Vagina (tissue), 2 donors: Measurements from ENCODE around the gene CYFIP1. TPM values are rescaled to one million over a fixed set of nuclear protein-coding genes. Genes with fewer than 3 reads are reported as not detected.

Experiments used
- DNase-seq, 2 donors: peaks; one replicate each; pipeline ENCODE4 v3.0.0-alpha.2; 2017; ENCODE audit errors: extremely low spot score in 2 of 2
- H3K27ac ChIP-seq: fragments of 200-600 bp; sonication (generic); one replicate; pipeline ENCODE4 v1.5.1; 2019
- H3K27me3 ChIP-seq: fragments of 200-600 bp; sonication (generic); one replicate; pipeline ENCODE4 v1.5.1; 2019
- H3K36me3 ChIP-seq, 2 donors: fragments of 200-600 bp; sonication (generic); one replicate each; pipeline ENCODE4 v1.5.1; 2017 to 2019
- H3K4me1 ChIP-seq: fragments of 200-600 bp; sonication (generic); one replicate; pipeline ENCODE4 v1.5.1; 2019
- H3K4me3 ChIP-seq, 2 donors: fragments of 200-600 bp; sonication (generic); 1 replicate in 1 of 2; 2 replicates in 1 of 2; pipeline ENCODE4 v1.5.1; 2016 to 2019
- H3K9me3 ChIP-seq: fragments of 200-600 bp; sonication (generic); one replicate; pipeline ENCODE4 v1.5.1; 2019
- CTCF ChIP-seq, 3 experiments: fragments of 450-650 bp in 2 of 3; fragments of 200-600 bp in 1 of 3; sonication (generic) in 1 of 3; IDR thresholded peaks; one replicate each; pipeline ENCODE4 v1.5.1; 2017 to 2019; ENCODE audit warnings: antibody characterized with exemption in 3 of 3, mild to moderate bottlenecking in 2 of 3, moderate library complexity in 2 of 3
- POLR2A ChIP-seq, 2 donors: fragments of 450-650 bp; IDR thresholded peaks; one replicate each; pipeline ENCODE4 v1.6.1; 2017; ENCODE audit warnings: antibody characterized with exemption in 2 of 2, mild to moderate bottlenecking in 2 of 2, moderate library complexity in 2 of 2
- POLR2AphosphoS5 ChIP-seq, 2 donors: sonication (generic); formaldehyde crosslinking; IDR thresholded peaks; one replicate each; pipeline ENCODE4 v1.9.0; 2017; ENCODE audit warnings: antibody characterized with exemption in 2 of 2, mild to moderate bottlenecking in 2 of 2, low read depth in 1 of 2; ENCODE audit not compliant: insufficient read depth in 1 of 2
- intact Hi-C: fragments of 100-400 bp; cut with DNase I; formaldehyde crosslinking; loops from one replicate; pipeline ENCODE4 v1.15.1; 2023
- total RNA-seq: library from RNA; depleted of rRNA; stranded (reverse); fragments of >200 nt; gene quantifications from one replicate; pipeline ENCODE4 v1.2.3, GENCODE V29; 2016

CYFIP1 gene
- total RNA-seq, 1 donor from 2014 or later = 101 TPM

GRCh38 chr15:22947101-22948000, 32.8 kb downstream of the CYFIP1 start:
- Histone ChIP-seq H3K9me3 (no peaks in the 10 kb centered on the region), H3K4me1 (peaks cover 54% of the 10 kb centered on the region), H3K27me3 (no peaks in the 10 kb centered on the region), H3K36me3 (peaks cover 0 to 20% of the 10 kb centered on the region in 2 donors), H3K4me3 (no peak overlapping the region), H3K27ac (no peak overlapping the region)
- no peak for TF ChIP-seq CTCF (IDR thresholded peaks at IDR 0.05)
- TF ChIP-seq POLR2AphosphoS5 (IDR thresholded peaks at IDR 0.05; ENCODE audit: insufficient read depth in 1 of 2, low read depth in 1 of 2) = no peak
- TF ChIP-seq POLR2A (IDR thresholded peaks at IDR 0.05) = no peak
- DNase-seq = no peak
- intact Hi-C loops = no loop called here

- H3K36me3 ChIP-seq = peaks cover 0 to 30% of the 10 kb centered on the region in 2 donors
- TF ChIP-seq CTCF (IDR thresholded peaks at IDR 0.05) = no peak
- TF ChIP-seq POLR2A (IDR thresholded peaks at IDR 0.05) = no peak
- no peak for TF ChIP-seq POLR2AphosphoS5 (IDR thresholded peaks at IDR 0.05; ENCODE audit: insufficient read depth in 1 of 2, low read depth in 1 of 2)
- intact Hi-C loops = no loop called here
- DNase-seq = no peak
- no peaks in the 10 kb centered on the region for H3K9me3 ChIP-seq
- H3K27me3 ChIP-seq = no peaks in the 10 kb centered on the region
- no peak overlapping the region for H3K4me3 ChIP-seq
- H3K27ac ChIP-seq = no peak overlapping the region
- peaks cover 31% of the 10 kb centered on the region for H3K4me1 ChIP-seq
These were observed 35.1 kb downstream of the CYFIP1 start for GRCh38 chr15:22945071-22945470.

GRCh38 chr15:22944651-22945050, 35.5 kb downstream of the CYFIP1 start:
- H3K27ac ChIP-seq = no peak overlapping the region
- intact Hi-C loops = no loop called here
- no peak for DNase-seq
- no peak for TF ChIP-seq POLR2A (IDR thresholded peaks at IDR 0.05)
- peak in 1 of 2 donors; percentile 19 for TF ChIP-seq POLR2AphosphoS5 (IDR thresholded peaks at IDR 0.05; ENCODE audit: insufficient read depth in 1 of 2, low read depth in 1 of 2)
- no peaks in the 10 kb centered on the region for H3K9me3 ChIP-seq
- H3K36me3 ChIP-seq = peaks cover 0 to 30% of the 10 kb centered on the region in 2 donors
- no peak overlapping the region for H3K4me3 ChIP-seq
- H3K27me3 ChIP-seq = no peaks in the 10 kb centered on the region
- H3K4me1 ChIP-seq = peaks cover 27% of the 10 kb centered on the region

- no peaks in the 10 kb centered on the region for H3K27me3 ChIP-seq
- peaks cover 11% of the 10 kb centered on the region for H3K4me1 ChIP-seq
- peaks cover 0 to 45% of the 10 kb centered on the region in 2 donors for H3K36me3 ChIP-seq
- TF ChIP-seq POLR2A (IDR thresholded peaks at IDR 0.05) (no peak), CTCF (IDR thresholded peaks at IDR 0.05) (no peak), POLR2AphosphoS5 (IDR thresholded peaks at IDR 0.05; ENCODE audit: insufficient read depth in 1 of 2, low read depth in 1 of 2) (no peak)
- H3K27ac ChIP-seq = no peak overlapping the region
- no peaks in the 10 kb centered on the region for H3K9me3 ChIP-seq
- no peak for DNase-seq
- intact Hi-C loops = no loop called here
- no peak overlapping the region for H3K4me3 ChIP-seq
These were observed 37.3 kb downstream of the CYFIP1 start for GRCh38 chr15:22942877-22943276.

GRCh38 chr15:22942306-22942855, 37.8 kb downstream of the CYFIP1 start:
- Histone ChIP-seq H3K27me3 (no peaks in the 10 kb centered on the region), H3K9me3 (no peaks in the 10 kb centered on the region), H3K27ac (no peak overlapping the region), H3K4me3 (no peak overlapping the region), H3K4me1 (peaks cover 6% of the 10 kb centered on the region), H3K36me3 (peaks cover 0 to 50% of the 10 kb centered on the region in 2 donors)
- TF ChIP-seq POLR2A (IDR thresholded peaks at IDR 0.05) (no peak), POLR2AphosphoS5 (IDR thresholded peaks at IDR 0.05; ENCODE audit: insufficient read depth in 1 of 2, low read depth in 1 of 2) (no peak), CTCF (IDR thresholded peaks at IDR 0.05) (no peak)
- DNase-seq = no peak
- intact Hi-C loops = no loop called here
